Measurements from ENCODE around the gene ZC3H8.

Gene ZC3H8

DNA sequence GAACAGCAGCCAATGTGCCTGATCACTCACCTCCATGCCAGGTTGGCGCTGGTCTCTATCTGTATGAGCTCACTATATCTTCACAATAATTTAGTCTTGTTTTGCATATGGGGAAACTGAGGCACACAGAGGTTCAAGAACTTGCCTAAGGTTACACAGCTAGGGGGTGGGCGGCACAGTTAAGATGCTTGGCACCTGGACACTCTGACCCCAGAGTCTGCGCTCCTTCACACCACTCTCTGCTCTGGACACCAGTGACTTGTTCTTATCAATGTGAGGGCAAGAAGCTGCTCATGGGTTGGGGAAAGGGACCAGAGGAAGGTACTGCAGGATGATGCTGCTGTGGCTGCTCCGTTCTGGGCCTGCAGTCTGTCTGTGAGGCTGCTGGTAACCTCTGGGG, 89.5 kb downstream of the ZC3H8 start:
- no peak overlapping the region for H3K4me3 ChIP-seq (ENCODE audit: low read depth, low read length)
- TF ChIP-seq, protein P1, sequence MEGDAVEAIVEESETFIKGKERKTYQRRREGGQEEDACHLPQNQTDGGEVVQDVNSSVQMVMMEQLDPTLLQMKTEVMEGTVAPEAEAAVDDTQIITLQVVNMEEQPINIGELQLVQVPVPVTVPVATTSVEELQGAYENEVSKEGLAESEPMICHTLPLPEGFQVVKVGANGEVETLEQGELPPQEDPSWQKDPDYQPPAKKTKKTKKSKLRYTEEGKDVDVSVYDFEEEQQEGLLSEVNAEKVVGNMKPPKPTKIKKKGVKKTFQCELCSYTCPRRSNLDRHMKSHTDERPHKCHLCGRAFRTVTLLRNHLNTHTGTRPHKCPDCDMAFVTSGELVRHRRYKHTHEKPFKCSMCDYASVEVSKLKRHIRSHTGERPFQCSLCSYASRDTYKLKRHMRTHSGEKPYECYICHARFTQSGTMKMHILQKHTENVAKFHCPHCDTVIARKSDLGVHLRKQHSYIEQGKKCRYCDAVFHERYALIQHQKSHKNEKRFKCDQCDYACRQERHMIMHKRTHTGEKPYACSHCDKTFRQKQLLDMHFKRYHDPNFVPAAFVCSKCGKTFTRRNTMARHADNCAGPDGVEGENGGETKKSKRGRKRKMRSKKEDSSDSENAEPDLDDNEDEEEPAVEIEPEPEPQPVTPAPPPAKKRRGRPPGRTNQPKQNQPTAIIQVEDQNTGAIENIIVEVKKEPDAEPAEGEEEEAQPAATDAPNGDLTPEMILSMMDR (IDR thresholded peaks at IDR 0.05; ENCODE audit: low read depth, low read length, missing control alignments): no peak
- in situ Hi-C loops (cut with HindIII; ENCODE audit: low sequenced_read_pairs): no loop called here
- DNase-seq (ENCODE audit: low read depth): no peak

DNA sequence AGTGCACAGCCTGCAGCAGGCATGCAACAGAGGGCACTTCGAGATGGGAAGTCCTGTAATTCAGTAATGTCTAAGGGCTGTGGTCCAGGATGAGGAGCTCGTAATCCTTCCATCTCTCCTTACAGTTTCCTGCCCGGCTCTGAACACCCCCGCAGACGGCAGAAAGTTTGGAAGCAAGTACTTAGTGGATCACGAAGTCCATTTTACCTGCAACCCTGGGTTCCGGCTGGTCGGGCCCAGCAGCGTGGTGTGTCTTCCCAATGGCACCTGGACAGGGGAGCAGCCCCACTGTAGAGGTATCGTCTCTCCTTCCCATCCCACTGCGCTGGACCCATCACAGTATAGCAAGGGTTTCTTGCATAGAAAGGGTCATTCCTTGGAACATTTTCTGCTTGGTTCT, 90.0 kb downstream of the ZC3H8 start:
- H3K4me3 ChIP-seq (ENCODE audit: low read depth, low read length): no peak overlapping the region
- DNase-seq (ENCODE audit: low read depth): no peak
- in situ Hi-C loops (cut with HindIII; ENCODE audit: low sequenced_read_pairs): no loop called here
- TF ChIP-seq, protein P1 (IDR thresholded peaks at IDR 0.05; ENCODE audit: low read depth, low read length, missing control alignments): no peak

DNA sequence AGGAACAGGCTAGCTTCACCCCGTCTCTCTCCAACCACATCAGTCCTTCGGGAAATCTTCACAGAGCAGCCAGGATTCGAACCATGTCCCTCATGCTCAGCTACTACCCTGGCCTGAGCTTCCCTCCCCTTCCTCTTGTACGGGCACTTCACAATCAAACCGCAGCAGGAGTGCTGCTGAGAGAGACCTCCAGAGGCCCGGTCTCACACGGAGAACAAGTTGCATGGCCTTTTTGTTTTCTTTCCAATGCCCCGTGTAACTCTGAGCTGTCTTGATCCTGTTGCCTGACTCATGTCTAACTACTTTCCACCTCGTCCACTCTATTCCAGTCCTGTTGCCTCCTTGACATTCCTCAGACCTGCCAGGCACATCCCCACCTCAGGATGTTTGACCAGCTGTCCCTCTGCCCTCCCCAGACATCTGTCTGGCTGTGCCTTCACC, 91.3 kb downstream of the ZC3H8 start:
- in situ Hi-C loops (cut with HindIII; ENCODE audit: low sequenced_read_pairs): no loop called here
- no peak overlapping the region for H3K4me3 ChIP-seq (ENCODE audit: low read depth, low read length)
- DNase-seq (ENCODE audit: low read depth): no peak
- TF ChIP-seq, protein P1 (IDR thresholded peaks at IDR 0.05; ENCODE audit: low read depth, low read length, missing control alignments): no peak

DNA sequence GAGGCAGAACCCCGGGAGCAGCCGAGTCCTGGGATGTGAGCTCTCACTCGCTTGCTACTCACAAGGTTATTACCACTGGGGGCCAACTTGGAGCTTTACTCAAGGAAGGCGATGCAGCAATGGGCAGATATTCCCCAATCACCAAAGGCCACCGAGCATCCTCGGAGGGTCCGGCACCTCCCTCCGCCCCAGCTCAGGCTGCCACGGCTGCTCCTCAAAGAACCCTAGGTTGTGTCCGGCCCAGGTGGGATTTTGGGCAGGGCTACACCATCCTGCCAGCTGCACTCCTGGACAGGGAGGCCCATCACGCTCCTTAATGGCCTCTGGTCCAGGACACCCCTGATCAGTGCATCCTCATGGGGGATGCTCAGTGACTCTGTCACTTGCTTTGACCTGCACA, 91.9 kb downstream of the ZC3H8 start:
- TF ChIP-seq, protein P1 (IDR thresholded peaks at IDR 0.05; ENCODE audit: low read depth, low read length, missing control alignments): no peak
- in situ Hi-C loops (cut with HindIII; ENCODE audit: low sequenced_read_pairs): no loop called here
- no peak for DNase-seq (ENCODE audit: low read depth)
- no peak overlapping the region for H3K4me3 ChIP-seq (ENCODE audit: low read depth, low read length)

DNA sequence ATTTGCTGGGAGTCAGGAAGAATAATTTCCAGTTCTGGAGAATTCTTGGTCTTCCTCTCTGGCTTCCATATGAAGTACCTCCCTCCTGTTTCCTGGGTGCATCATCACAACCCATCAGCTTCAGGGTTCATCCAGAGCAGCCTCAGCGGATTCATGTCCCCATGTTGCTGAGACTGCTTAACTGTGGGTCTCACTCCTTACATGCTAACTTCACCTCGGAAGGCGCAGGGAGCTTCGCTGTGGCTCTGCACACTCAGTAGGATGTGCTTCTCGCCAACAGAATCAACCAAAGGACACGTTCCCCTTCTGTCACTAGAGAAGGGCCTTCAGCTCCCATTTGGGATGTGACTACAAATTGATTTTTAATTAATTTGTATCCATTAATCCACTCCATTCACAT, 92.5 kb downstream of the ZC3H8 start:
- in situ Hi-C loops (cut with HindIII; ENCODE audit: low sequenced_read_pairs): no loop called here
- no peak for DNase-seq (ENCODE audit: low read depth)
- TF ChIP-seq, protein P1 (IDR thresholded peaks at IDR 0.05; ENCODE audit: low read depth, low read length, missing control alignments): no peak
- H3K4me3 ChIP-seq (ENCODE audit: low read depth, low read length): no peak overlapping the region
